GM18505 (cell line): ENCODE data around the gene CXCR2.
"Not testable (repeated sequence)": the region's sequence is repeated elsewhere in the genome, so short reads cannot be mapped to it uniquely, and the experiment has no call there.

Experiments
- ATAC-seq: cut with Tn5 transposase; IDR thresholded peaks from one replicate; pipeline ENCODE4 v1.9.1; 2021; ENCODE audit not compliant: unreplicated experiment
- POLR2A ChIP-seq: IDR thresholded peaks from 4 replicates; pipeline ENCODE4 v1.6.1; 2011; ENCODE audit warnings: borderline replicate concordance; ENCODE audit not compliant: insufficient read depth, insufficient read length; ENCODE audit errors: extremely low read depth

The CXCR2 gene

DNA sequence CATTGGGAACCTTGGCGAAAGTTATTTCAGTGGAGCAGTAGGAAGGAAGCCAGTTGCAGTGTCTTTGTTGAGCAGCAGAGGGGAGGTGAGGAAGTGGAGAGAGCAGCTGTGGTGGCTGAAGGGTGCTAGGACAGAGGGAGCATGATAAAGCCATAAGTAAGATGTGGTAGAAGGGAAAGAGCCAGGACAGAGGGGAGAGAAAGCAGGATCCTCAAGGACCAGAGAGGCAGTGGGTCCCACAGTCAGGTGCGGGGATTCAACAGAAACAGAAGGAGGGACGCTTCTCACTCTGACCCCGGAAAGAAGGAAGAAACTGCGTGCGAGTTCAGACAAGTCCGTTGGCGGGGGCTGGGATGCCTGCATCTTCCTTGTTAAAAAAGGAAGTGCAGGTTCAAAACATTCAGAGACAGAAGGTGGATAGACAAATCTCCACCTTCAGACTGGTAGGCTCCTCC, at the start of gene CXCR2:
Gene CXCR2 (plus strand): TSS at position 403 of the 455 bp plus-strand sequence. CDS start 8,774 bp downstream, outside the sequence.
- TF ChIP-seq POLR2A = no peak
- ATAC-seq = no peak

DNA sequence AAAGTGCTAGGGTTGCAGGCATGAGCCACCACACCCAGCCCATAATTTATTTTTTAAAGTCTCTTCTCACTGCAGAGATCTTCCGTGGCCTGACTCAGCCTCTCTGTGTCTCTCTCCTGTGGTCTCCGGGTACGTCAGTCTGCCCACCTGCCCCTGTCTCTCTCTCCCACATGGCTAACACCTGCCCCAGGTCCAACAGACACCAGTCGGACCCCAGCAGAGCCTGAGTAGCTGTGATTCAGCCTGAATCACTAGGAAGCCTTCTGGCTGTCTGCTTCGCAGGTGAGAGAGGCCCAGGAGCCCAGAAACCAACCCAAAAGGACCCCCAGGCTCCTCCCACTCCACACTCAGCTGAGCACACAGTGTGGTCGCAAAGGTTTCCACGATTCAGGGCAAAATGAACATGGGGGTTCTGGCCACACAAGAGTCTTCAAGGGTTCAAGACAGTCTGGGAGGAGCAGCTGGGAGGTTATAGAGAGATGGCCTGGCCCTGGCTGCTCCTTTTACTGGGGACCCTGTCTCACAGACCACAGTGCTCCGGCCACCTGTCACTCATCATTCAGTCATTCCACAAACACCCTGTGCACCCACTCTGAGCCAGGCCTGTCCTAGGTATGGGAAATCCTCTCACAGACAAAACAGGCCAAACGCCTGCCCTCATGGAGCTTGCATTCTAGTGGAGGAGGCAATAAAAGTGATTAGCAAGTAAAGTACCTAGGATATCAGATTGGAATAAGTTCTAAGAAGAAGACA, 48.2 kb upstream of the CXCR2 start:
- TF ChIP-seq POLR2A = no peak
- ATAC-seq = no peak

GRCh38 chr2:218079943-218080913, 45.6 kb upstream of the CXCR2 start:
- no peak for ATAC-seq
- no peak for TF ChIP-seq POLR2A

DNA sequence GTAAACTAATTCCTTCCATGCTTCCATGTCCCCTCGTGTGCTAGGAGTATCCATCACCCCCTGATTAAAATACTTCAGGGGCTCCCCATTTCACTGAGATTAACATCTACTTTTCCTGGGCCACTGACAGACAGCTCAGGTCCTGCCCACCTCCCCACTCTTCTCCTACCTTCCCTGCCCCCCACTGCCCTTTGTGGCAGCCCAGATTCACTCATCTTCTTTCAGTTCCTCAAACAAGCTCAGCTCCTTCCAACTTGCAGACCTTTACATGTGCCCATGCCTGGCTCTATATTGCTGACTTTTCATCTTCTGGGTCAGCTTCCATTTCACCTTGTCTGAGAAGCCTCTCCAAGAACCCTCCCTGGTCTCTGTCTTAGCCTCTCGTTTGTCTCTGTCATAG, 44.8 kb upstream of the CXCR2 start:
- peak; percentile 88 for ATAC-seq
- TF ChIP-seq POLR2A = no peak

DNA sequence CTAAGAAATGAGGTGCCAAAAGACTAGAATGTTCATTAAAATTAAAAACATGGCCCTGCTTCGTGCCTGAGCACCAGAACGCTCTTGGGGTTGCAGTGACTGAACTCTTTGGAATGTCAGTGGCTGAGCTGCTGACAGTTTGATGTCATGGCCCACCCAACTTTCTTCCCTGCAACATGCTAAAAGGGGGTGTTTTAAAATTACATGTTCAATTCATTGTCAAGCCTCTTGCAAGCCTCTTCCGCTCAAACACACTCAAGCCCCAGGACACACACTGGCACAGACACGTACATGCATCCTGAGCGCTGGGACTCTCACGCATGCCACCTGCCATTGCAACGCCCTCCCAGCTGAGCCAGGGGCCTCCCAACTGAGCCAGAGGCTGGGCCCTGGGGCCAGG, 44.1 kb upstream of the CXCR2 start:
- no peak for TF ChIP-seq POLR2A
- no peak for ATAC-seq

DNA sequence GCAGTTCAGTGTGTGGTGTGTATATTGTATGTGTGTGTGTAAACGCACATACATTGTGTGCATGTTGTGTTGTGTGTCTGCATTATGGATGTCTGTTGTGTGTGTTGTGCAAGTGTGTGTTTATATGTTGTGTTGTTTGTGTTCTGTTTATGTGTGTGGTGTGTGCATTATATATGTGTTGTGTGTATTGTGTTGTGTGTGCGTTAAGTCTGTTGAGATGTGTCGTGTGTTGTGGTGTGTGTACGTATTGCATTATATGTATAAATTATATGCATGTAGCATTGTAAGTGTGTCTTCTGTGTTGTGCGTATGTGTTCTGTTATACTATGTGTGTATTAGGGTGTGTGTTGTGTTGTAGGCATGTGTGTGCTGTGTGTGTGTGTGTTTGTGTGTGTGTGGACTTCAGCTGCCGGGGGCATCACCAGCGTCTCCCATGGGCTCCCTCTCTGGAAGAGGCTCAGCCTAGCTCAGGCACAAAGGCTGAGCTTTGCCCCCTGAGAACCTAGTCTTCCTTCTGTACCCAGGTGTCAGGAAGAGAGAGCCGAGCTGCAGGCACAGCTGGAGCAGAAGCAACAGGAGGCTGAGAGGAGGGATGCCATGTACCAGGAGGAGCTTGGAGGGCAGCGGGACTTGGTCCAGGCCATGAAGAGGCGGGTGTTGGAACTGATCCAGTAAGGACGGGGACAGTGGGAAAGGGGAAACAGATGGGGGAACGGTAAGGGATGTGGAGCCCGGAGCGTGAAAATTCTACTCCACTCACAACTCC, 43.1 kb upstream of the CXCR2 start:
- no peak for TF ChIP-seq POLR2A
- no peak for ATAC-seq

- no peak for TF ChIP-seq POLR2A
- no peak for ATAC-seq
Measured at GRCh38 chr2:218083352-218083676, 42.5 kb upstream of the CXCR2 start.

DNA sequence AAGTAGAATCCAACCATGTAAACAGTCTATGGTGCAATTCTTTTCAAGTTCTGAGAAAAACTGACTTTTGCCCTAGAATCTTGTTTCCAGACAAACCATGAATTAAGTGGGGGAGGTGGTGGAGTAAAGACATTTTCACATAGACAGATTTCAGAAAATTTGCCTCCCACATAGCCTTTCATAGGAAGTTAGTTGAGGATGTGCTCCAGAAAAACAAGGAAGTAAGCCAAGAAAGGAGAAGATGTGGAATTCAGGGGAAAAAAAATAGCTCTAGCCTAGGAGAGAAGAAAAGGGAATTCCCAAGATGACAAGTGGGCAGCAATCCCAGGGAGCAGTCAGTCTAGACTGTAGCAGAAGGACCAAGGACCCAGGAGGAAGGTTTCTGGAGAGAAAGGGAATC, 39.4 kb upstream of the CXCR2 start:
- no peak for TF ChIP-seq POLR2A
- no peak for ATAC-seq

- no peak for ATAC-seq
Measured at GRCh38 chr2:218089259-218089658, 36.6 kb upstream of the CXCR2 start.

DNA sequence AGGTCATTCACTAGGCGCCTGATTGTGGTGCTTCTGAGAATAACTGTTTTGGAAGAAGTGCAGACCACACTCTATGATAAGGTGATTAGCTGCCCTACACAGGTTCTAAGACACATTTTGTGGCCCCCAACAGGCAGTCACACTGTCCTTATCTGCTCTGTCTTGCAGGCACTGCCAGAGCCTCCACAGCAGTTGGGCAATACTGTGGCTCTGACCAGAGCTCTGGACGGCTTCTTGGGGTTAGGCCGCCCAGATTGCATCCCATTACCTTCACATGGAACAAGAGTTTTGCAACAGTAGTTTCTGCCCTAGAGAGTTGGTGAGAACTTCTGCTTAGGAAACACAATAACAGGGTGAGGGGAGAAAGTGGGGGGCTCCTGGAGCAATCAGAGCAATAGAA, 34.1 kb upstream of the CXCR2 start:
- no peak for TF ChIP-seq POLR2A
- no peak for ATAC-seq

More at GRCh38 chr2:218089259-218089658, 36.6 kb upstream of the CXCR2 start:
- no peak for TF ChIP-seq POLR2A

DNA sequence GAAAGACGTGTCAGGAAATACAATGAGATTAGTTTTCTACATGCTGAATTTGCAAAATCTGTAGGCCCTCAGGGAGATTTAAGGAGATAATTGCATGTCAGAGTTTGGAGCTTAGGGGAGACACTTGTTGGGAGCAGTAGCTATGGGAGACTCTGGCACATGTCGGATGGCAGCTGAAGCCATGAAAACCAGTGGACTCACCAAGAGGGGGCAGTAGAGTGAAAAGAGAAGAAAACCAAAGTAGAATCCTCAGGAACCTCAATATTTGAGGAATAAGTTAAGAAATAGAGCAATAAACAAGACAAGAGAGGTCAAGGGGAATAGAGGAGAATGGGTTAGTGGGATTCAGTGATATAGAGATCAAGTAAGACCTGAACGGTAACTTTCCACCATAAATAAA, 31.9 kb upstream of the CXCR2 start:
- TF ChIP-seq POLR2A = no peak
- ATAC-seq = no peak

DNA sequence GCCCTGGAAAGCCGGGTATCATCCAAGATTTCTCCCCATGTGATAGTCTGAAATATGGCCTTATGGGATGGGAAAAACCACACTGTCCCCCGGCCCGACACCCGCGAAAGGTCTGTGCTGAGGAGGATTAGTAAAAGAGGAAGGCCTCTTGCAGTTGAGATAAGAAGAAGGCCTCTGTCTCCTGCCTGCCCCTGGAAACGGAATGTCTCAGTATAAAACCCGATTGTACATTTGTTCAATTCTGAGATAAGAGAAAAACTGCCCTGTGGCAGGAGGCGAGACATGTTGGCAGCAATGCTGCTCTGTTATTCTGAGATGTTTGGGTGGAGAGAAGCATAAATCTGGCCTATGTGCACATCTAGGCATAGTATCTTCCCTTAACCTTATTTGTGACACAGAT, 30.0 kb upstream of the CXCR2 start:
- no peak for ATAC-seq
- TF ChIP-seq POLR2A = no peak

GRCh38 chr2:218097975-218098374, 27.9 kb upstream of the CXCR2 start:
- TF ChIP-seq POLR2A = no peak
- ATAC-seq = no peak

DNA sequence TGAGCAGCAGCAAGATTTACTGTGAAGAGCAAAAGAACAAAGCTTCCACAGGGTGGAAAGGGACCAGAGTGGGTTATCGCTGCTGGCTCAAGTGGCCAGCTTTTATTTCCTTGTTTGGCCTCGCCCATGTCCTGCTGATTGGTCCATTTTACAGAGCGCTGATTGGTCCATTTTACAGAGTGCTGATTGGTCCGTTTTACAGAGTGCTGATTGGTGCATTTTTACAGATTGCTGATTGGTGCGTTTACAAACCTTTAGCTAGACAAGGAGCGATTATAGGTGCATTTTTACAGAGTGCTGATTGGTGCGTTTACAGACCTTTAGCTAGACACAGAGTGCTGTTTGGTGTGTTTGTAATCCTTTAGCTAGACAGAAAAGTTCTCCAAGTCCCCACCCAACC, 17.0 kb upstream of the CXCR2 start:
- not testable (repeated sequence) for ATAC-seq

DNA sequence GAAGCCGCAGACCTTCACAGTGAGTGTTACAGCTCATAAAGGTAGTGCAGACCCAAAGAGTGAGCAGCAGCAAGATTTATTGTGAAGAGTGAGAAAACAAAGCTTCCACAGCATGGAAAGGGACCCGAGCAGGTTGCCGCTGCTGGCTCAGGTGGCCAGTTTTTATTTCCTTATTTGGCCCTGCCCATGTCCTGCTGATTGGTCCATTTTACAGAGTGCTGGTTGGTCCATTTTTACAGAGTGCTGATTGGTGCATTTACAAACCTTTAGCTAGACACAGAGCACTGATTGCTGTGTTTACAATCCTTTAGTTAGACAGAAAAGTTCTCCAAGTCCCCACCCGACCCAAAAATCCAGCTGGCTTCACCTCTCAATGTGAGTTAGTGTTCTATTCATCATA, 4.0 kb upstream of the CXCR2 start:
- ATAC-seq = not testable (repeated sequence)

DNA sequence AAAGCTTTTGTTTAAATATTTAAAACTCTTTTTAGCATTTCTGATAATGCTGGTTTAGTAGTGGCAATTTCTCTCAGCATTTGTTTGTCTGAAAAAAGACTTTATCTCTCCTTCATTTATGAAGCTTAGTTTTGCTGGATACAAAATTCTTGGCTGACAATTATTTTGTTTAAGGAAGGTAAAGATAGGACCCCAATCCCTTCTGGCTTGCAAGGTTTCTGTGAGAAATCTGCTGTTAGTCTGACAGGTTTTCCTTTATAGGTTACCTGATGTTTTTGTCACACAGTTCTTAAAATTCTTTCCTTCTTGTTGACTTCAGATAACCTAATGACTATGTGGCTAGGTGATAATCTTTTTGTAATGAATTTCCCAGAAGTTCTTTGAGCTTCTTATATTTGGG, 3.5 kb upstream of the CXCR2 start:
- not testable (repeated sequence) for ATAC-seq
